CD4-positive, alpha-beta T cell treated with Interleukin-12 subunit alpha and Interleukin-12 subunit beta, for 1 hour (primary cell): Measurements from ENCODE around the gene NRXN3.
A peak's percentile ranks its signal among the peaks of the same experiment; 100 is the strongest.
"Not testable (repeated sequence)": the region's sequence is repeated elsewhere in the genome, so short reads cannot be mapped to it uniquely, and the experiment has no call there.

Source experiments
- DNase-seq: peaks from one replicate; pipeline ENCODE4 v3.0.0-alpha.2; 2020

NRXN3 gene

DNA sequence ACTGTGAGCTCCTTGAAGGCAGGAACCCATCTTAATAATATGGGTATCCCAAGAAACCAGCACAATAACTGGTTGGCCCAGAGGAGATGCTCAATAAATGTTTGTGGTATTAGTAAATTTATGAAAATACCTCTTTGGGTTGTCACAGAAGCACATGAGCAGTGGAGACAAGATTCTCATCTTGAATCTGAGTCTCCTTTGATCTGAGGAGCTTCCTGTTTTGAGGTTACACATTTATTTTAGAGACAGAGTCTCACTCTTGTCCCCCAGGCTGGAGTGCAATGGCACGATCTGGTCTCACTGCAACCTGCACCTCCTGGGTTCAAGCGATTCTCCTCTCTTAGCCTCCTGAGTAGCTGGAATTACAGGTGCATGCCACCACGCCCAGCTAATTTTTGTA is 247.4 kb downstream of the NRXN3 start:
- no peak for DNase-seq

DNA sequence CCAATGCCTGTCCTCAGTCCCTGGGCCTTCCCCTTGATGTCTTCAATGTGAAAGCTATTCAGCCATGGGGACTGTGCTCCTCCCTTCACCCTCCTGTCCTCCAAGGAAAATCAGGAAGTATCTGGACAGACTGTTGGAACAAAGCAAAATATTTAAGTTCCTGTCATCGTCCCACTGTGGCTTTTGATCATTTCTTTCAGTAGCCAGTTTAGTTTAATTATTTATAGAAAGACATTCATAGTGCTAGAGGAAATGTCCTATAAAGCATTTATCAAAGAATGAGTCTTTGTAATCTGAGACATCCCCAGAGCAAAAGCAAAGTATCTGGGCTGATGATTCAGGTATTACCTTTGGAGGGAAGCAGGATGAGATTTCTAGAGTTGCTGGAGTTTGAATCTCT is 254.1 kb downstream of the NRXN3 start:
- no peak for DNase-seq

DNA sequence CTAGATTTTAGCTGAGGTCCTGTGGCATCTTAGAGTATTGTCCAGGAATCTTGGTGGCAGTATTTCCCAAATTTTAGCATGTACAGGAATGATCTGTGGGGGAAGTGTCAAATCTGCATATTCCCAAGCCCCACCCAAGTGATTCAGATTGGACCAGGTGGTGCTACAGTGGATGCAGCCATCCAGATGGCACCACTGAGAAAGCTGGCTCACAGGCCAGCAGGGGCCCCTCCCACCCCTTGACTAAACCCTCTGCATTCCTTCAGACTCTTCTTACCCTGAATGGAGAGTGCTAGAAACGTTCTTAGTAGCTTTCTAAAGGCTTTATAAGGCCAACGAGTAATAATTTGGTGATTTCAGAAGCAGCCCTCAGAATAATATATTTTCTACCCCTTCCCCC is 255.2 kb downstream of the NRXN3 start:
- no peak for DNase-seq

DNA sequence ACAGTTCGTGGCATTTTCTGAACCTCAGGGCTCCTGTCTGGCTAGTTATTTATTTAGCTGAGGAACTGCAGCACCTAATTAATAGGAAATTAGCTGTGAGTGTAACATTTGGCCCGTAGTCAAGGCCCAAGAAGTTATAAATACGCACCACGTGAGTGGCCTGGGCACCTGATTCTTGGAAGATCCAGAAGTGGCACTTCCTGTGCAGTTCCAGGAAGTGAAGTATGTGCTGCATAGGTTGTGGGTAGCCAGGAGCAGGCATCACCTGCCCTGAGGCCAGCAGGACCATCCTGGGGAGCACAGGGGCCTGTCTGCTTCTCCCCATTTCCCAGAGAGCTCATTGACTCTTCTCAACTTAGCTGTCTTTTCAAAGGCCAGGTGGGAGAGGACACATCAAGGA is 255.6 kb downstream of the NRXN3 start:
- DNase-seq = no peak

DNA sequence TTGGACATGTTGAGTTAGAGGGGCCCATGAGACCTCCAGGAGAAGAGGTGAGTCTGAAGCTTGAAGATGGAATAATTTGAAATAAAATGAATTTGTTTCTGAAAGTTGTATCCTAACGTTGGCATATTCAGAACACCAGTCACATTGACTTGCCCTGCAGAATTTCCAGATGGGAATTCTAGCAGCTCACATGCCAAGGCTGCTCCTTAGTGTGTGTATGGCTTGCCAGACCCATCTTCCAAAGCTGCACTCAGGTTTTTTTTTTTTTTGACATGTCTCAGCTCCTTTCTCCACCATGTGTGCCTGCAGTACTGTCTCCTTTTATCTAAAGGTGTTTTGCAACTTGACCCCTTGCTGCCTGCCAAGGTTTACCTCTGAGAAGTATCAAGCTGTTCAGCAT is 261.9 kb downstream of the NRXN3 start:
- no peak for DNase-seq

DNA sequence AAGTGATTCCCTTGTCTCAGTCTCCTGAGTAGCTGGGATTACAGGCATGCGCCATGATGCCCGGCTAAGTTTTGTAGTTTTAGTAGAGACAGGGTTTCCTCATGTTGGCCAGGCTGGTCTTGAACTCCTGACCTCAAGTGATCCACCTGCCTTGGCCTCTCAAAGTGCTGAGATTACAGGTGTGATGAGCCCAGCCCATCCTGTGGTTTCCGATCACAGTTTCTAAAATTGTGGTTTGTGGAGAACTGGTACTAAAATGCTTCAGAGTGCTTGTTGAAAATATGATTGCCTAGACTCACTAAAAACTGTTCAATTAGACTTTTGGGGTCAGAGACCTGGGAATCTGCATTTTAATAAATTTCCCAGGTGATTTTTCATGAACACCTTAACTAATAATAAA is 267.3 kb downstream of the NRXN3 start:
- not testable (repeated sequence) for DNase-seq

DNA sequence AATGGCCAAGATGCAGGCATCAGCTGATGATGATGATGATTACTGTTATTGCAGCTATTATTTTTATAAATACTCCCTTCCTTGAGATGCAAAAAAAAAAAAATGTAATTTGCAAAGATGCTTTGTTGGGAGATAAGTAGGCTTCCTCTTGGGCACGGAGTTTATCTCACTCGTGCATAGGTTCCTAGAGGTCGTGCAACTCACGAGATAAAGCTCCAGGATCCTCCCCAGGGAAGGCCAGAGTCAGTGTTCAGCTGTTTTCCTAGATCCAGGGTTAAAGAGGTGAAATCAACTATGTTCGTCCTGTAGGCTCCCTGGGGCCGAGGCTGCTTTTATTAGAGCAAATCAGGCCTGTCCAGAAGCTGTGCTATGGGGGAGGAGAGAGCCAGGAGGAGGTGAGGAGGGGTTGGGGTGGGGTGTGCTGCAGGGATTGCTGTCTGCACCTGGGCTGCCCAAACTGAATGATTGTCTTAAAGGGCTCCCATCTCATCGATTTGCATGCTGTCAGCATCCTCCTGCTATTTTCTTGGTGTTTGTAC is 270.3 kb downstream of the NRXN3 start:
- no peak for DNase-seq

DNA sequence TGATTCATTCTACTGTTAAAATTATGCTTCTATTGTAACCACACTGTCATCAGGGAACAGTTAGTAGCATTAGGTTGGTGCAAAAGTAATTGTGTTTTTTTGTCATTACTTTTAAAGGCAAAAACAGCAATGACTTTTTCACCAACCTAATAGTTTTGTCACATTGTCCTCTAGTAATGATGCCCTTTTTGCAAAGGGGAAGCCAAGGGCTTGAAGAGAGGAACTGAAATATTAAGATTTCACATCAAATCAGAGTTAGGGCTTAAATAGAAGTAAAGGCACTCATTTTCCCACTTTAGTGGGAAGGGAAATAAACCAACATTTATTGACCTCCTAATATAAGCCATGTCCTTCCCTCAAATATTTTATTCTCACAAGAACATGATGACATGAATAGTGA is 273.7 kb downstream of the NRXN3 start:
- DNase-seq = no peak

DNA sequence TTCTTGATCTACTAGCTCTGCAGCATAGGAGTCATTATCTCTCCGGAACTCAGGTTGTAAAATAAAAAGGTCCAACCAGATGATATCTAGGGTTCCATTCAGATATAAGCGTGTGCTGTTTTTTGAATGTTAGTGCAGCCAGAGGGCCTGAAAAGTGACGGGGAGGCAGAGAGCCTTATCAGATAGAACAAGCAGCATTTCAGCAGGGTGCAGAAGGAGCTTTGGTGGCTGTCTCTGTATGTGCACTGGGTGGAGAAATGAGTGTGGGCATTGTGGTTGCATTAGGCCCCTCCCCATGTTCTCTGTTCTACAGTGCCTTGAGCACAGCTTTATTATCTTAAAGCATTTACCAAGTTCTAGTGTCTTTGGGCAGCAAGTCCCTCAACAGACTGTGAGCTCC is 275.1 kb downstream of the NRXN3 start:
- DNase-seq = no peak

DNA sequence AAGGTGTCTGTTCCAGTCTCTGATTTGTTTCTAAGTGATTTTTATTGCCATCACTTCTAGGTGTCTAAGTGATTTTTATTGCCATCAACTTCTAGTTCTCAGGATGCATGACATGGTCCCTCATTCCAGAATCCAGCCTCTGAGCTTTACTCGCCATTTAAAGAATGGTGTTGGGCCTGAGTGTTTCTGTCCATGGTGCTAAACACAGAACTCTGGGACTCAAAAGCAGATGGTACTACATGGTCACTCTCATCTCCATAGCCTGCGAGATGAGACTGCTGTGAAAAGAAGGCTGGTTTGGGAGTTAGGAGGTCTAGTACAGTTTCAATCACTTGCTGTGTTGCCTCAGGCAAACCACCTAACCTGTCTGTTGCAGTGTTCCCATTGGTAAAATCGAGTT is 276.6 kb downstream of the NRXN3 start:
- no peak for DNase-seq

DNA sequence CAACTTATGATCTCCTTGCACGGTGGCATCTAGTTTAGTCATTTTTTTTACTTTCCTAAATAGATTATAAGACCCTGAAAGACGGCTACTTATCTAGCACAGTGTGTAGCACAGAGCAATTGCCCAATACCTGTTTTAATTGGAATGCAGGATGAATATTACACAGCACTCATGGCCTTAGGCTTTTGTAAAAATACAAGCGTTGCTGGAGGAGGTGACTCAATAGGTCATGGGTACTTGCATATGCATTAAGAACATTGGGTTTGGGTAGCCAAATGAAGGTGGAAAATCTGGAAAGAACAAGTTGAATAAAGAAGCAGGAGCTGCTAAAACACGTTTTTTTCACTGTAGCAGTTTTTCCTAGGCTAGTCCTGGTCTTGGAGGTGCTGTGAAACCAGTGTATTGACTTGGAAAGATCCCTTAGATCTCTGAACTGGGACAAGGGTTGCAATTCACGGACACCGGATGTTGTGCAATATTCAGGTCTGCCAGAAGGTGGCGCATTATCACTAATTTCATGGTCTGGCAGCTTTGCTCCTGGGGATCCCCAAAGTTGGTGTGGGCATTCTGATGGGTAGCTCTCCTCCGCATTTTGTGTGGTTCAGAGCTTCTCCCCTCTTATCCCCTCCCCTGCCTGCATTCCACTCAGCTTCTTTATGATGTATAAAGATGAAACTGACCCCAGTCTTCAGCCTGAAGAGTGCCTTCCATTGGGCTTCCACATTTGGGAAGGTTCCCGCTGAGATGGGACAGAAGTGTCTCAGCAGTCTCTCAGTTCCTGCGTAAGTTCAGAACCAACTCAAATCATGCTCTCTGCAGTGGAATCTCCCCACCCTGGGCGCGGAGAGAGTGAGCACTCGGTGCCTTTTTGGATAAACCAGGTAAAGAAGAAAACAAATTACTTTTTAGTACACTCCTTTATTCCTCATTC is 278.3 kb downstream of the NRXN3 start:
- DNase-seq = peak; percentile 9

DNA sequence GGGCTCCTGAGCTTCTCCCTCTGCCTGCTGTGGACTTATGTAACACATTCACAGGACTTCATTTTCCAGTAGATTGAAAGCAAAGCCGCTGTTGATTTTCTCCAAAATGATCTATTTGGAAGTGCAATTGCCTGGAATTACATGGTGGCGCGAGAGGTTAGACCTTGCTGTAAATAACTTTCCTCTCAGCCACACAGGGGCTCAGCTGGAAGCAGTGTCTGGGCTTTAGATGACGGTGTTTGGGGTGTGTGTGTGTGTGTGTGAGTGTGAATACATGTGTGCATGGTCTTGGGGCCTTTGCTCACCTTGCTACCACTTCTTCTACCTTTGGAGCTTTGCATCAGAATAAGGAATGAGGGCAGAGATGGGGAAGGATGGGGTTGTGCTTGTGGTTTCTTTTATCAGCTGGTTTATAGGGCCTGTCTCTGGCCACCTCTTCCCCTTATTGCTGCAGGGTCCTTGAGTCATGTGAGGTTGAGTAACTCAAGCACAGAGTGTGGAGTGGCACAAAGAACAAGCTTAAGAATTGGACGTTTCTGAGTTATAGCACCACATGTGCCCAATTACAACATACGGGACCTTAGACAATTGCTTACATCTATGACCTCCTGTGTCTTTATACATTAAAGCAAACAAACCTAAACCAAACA is 280.6 kb downstream of the NRXN3 start:
- no peak for DNase-seq

DNA sequence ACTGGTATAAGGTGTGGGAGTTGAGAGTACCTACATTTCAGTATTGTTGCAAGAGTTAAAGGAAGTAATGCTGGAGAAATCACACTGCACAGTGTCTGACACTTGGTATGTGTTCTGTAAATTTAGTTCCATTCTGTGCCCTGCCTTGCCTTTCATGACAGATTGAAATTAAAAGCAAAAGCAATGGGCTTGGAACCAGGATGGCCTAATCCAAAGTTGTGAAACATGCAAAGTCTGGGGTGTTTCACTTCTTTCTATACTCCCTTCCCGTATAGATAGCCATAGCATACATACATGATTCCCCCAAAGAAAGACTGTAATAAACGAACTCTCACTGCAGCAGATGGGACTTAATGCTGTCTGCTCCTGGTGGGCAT is 281.1 kb downstream of the NRXN3 start:
- no peak for DNase-seq

DNA sequence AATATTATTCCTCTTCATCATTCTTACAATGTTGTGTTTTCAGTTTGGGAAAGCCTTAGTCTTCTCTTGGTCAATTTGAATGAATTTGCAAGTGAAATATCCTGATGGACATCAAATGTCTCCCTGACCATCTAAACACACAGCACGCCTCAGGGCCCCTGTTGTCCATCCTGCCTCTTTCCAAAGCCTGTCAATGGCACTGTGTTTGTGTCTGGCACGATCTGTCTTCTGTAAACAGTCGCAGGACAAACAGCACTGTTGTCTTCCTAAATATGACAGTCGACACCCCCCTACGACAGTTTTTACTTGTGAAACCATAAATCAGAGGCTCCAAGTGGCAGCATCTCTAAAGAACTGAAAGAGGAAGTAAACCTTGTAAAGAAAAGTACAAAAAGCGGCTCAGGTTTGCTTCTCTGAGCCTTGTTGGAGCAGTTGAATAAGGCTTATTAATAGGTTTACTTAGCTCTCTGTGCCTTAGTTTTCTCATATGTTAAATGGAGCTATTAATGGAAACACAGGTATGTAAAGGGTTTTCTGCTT is 285.8 kb downstream of the NRXN3 start:
- no peak for DNase-seq

DNA sequence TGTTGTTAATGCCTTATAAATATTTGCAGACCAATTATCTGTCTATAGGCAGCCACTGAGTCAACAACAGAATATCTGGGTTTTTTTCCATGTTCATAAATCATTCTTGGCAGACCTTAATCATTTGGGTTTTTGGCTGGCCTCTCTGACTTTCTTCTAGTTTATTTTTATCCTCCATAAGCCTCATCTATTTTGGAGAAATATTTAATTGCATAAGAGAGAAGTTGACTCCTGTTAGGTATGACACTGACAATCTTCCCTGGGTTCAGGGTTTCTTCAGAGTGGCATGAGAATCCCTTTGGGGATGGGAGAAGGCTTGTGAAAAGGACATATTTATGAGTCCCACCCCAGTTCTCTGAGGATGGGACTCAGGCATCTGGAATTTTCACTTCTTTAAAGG is 299.8 kb downstream of the NRXN3 start:
- DNase-seq = no peak

DNA sequence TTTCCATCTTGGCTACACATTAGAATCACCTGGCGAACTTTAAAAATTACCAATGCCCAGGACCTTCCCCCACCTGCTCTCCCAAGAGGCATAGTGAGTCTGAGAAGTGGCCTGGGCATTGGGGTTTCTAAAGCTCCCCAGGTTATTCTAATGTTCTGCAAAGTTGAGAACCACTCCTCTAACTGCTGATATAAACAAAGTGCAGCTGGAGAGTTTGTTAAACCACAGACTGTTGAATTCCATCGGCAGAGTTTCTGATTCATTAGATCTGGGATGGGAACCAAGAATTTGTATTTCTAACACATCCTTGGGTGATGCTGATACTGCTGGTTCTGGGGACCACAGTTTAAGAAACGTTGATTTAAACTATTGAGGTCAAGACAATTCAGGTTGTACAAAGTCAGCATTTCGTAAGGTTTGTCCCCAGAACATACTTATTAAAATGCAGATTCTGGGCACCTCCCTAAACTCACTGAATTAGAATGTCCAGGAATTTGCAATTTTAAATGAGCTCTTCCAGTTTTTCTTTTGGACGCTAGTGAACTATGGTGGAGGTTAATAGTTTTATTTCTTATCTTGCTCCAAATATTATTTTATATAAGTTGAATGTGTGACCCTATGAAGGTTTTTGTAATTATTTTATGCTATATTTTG is 309.1 kb downstream of the NRXN3 start:
- DNase-seq = no peak

DNA sequence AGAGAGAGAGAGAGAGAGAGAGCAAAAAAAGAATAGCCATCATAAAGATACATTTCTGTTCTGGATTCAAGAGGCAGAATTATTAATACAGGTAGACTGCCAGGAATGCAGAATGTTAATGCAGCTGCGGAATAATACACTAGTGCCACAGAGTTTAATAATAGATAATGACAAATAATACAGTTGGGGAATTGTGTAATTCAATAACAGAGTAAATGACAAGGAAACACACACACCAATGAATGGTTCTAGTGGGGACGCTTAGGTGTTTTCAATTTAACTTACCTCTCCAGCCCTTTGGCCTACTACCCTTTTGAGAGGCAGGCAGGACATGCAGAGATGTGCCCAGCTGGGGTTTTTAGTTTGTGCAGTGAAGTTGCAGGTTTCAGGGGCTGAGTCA is 313.9 kb downstream of the NRXN3 start:
- DNase-seq = no peak

DNA sequence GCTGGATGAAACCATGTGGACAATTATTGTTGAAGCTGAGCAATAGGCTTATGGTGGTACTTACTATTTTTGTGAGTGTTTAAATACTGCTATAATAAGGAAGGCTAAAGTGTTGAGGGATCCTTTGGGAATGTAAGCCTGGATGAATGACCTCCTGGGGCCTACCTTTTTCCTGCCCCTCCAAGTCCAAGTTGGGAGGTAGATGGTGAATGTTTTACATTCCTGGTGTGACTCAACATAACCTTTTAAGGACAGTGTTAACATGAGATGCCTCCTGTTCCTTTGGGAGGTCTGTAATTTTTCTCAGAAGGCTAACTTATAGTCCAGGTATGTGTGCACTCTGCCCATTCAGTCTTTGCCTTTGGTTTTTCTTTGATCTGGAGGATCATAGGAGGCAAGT is 315.9 kb downstream of the NRXN3 start:
- DNase-seq = no peak

DNA sequence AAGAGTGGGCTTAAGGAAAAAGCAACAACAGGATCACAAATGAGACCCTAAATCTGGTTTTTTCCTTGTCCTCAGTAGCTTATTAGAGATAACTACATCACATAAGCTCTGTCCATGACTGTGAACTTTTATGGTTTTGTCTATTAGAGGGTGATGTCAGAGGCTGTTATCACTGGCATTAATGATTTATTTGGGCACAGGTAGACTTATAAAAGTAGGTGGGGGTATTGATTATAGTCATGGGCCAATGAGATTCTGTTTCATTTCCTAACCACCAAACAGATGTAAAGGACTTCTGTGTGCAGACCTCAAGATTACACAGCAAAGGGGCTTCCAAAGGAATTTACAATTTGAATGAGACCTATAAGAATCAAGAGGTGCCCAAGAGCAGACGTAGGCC is 316.4 kb downstream of the NRXN3 start:
- DNase-seq = no peak

DNA sequence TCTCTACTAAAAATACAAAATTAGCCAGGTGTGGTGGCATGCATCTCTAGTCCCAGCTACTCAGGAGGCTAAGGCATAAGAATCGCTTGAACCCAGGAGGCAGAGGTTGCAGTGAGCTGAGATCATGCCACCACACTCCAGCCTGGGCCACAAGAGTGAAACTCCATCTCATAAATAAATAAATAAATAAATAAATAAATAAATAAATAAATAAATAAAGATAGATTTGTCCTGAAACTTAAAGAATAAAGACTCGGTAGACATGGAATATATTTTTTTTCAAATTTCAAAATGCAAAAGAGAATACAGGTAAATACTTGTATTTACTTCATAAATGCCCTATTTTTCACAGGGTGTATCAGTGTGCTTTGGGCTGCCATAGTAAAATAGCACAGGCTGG is 317.4 kb downstream of the NRXN3 start:
- DNase-seq = not testable (repeated sequence)

DNA sequence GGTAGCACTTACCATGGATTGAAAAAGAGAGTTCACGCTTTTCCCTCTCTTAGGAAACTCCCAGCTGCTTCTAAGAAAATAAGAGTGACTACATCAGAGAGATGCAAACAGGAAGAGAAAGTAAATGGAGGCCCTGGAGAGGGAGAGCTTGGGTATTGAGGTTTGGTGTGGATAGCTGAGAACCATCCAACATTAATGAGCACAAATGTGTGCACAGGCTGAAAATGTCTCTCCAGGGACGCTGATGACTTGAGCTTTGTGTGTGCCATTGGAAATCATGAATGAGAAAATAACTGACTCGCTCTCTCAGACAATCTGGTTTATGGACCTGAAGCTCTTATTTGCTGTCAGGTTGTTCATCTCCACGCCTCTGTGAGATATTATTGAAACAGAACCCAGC is 318.8 kb downstream of the NRXN3 start:
- no peak for DNase-seq

DNA sequence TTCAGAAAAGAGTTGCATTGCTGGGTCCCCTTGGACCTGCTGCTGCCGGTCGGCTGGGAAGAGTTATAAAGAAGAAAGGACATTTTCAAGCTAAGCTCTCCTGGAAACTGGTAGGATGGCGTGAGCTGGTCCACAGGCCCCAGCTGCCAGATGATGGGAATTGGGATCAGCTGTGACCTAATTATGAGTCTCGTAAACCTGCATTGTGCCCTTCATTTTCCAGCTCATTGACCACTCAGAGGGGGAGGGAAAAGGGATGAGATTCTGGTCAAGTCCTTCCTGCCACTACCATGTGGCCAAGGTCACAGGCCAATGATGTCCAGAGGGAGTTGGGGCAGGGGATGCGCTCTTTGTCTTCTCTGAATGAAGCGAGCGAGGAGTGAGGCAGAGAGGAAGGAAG is 320.9 kb downstream of the NRXN3 start:
- DNase-seq = no peak

DNA sequence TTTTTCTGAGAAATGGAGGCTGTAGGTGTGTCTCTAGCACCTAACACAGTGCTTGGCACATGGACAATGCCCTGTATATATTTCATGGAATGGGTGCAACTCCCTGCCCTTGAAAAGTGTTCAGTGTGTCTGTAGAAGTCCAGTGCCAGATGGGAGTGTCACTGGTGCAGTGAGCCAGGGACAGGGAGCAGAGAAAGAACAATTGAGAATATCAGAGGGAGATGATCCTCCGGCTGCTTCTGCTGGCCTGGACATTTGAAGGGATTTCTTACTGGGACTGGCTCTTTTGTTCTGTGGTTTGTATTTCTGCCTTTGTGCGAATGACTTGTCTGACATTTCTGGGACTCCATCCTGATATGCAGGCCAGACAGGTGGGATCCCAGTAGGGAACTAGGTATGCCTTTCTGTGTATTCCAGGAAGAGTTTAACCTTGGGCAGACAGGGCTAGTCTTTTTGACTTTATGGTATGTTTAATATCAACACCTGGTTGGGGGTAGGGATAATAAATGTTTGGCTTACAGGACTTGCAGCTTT is 328.0 kb downstream of the NRXN3 start:
- DNase-seq = no peak
